ENCODE measurements around the gene ATG7. TPM values are rescaled to one million over a fixed set of nuclear protein-coding genes. Genes with fewer than 3 reads are reported as not detected.

ATG7 gene
- total RNA-seq, 1 donor from 2014 or later = 53.4 TPM

- H3K4me3 ChIP-seq (ENCODE audit: low read depth, low read length) = no peak overlapping the region
- H3K27me3 ChIP-seq (ENCODE audit: control insufficient read depth, insufficient read depth, low read length) = no peaks in the 10 kb centered on the region
- no peak for FAIRE-seq
- no peak for DNase-seq (ENCODE audit: low read depth)
- no peak for TF ChIP-seq CTCF (IDR thresholded peaks at IDR 0.05; ENCODE audit: insufficient read depth, low read length, severe bottlenecking)
- H3K36me3 ChIP-seq (ENCODE audit: control insufficient read depth, insufficient read depth, low read length) = peaks cover 1% of the 10 kb centered on the region
Measured at GRCh38 chr3:11463591-11463990, 191.4 kb downstream of the ATG7 start.

GRCh38 chr3:11464356-11464755, 192.2 kb downstream of the ATG7 start:
- no peak for TF ChIP-seq CTCF (IDR thresholded peaks at IDR 0.05; ENCODE audit: insufficient read depth, low read length, severe bottlenecking)
- H3K27me3 ChIP-seq (ENCODE audit: control insufficient read depth, insufficient read depth, low read length) = no peaks in the 10 kb centered on the region
- no peak for FAIRE-seq

GRCh38 chr3:11465744-11466616, 193.8 kb downstream of the ATG7 start:
- Histone ChIP-seq H3K36me3 (ENCODE audit: control insufficient read depth, insufficient read depth, low read length) (peaks cover 1% of the 10 kb centered on the region), H3K27me3 (ENCODE audit: control insufficient read depth, insufficient read depth, low read length) (no peaks in the 10 kb centered on the region), H3K4me3 (ENCODE audit: low read depth, low read length) (no peak overlapping the region)
- no peak for TF ChIP-seq CTCF (IDR thresholded peaks at IDR 0.05; ENCODE audit: insufficient read depth, low read length, severe bottlenecking)
- DNase-seq (ENCODE audit: low read depth) (no peak), FAIRE-seq (no peak)

More at GRCh38 chr3:11464356-11464755, 192.2 kb downstream of the ATG7 start:
- H3K4me3 ChIP-seq (ENCODE audit: low read depth, low read length) = no peak overlapping the region
- H3K36me3 ChIP-seq (ENCODE audit: control insufficient read depth, insufficient read depth, low read length) = peaks cover 1% of the 10 kb centered on the region
- no peak for DNase-seq (ENCODE audit: low read depth)

GRCh38 chr3:11467875-11468274, 195.7 kb downstream of the ATG7 start:
- H3K27me3 ChIP-seq (ENCODE audit: control insufficient read depth, insufficient read depth, low read length) = no peaks in the 10 kb centered on the region
- DNase-seq (ENCODE audit: low read depth) = no peak
- TF ChIP-seq CTCF (IDR thresholded peaks at IDR 0.05; ENCODE audit: insufficient read depth, low read length, severe bottlenecking) = no peak
- no peak for FAIRE-seq
- peaks cover 1% of the 10 kb centered on the region for H3K36me3 ChIP-seq (ENCODE audit: control insufficient read depth, insufficient read depth, low read length)
- no peak overlapping the region for H3K4me3 ChIP-seq (ENCODE audit: low read depth, low read length)

GRCh38 chr3:11470031-11470853, 198.0 kb downstream of the ATG7 start:
- Histone ChIP-seq H3K4me3 (ENCODE audit: low read depth, low read length) (no peak overlapping the region), H3K36me3 (ENCODE audit: control insufficient read depth, insufficient read depth, low read length) (peaks cover 1% of the 10 kb centered on the region), H3K27me3 (ENCODE audit: control insufficient read depth, insufficient read depth, low read length) (no peaks in the 10 kb centered on the region)
- no peak for FAIRE-seq
- peak; percentile 50 for DNase-seq (ENCODE audit: low read depth)
- TF ChIP-seq CTCF (IDR thresholded peaks at IDR 0.05; ENCODE audit: insufficient read depth, low read length, severe bottlenecking) = no peak
